ENCODE data around the gene ACP6.
A peak's percentile ranks its signal among the peaks of the same experiment; 100 is the strongest.

The ACP6 gene

GRCh38 chr1:147609358-147609757, 61.0 kb downstream of the ACP6 start:
- Histone ChIP-seq H3K27ac (no peak overlapping the region), H3K9me3 (ENCODE audit: severe bottlenecking) (no peaks in the 10 kb centered on the region), H3K36me3 (peaks cover 94% of the 10 kb centered on the region), H3K4me3 (ENCODE audit: low read depth, low read length) (no peak overlapping the region), H3K27me3 (ENCODE audit: insufficient read depth, low read depth, severe bottlenecking) (no peaks in the 10 kb centered on the region)
- DNase-seq, result no peak
- no peak for TF ChIP-seq CTCF (IDR thresholded peaks at IDR 0.05; ENCODE audit: low read depth, low read length)

- DNase-seq, result no peak
- TF ChIP-seq CTCF (IDR thresholded peaks at IDR 0.05; ENCODE audit: low read depth, low read length), result no peak
- no peak overlapping the region for H3K27ac ChIP-seq
- H3K36me3 ChIP-seq, result peaks cover 86% of the 10 kb centered on the region
- no peaks in the 10 kb centered on the region for H3K9me3 ChIP-seq (ENCODE audit: severe bottlenecking)
- no peak overlapping the region for H3K4me3 ChIP-seq (ENCODE audit: low read depth, low read length)
- H3K27me3 ChIP-seq (ENCODE audit: insufficient read depth, low read depth, severe bottlenecking), result no peaks in the 10 kb centered on the region
These were observed 61.7 kb downstream of the ACP6 start for GRCh38 chr1:147608596-147608995.

- DNase-seq, result no peak
- peaks cover 58% of the 10 kb centered on the region for H3K36me3 ChIP-seq
- no peak overlapping the region for H3K4me3 ChIP-seq (ENCODE audit: low read depth, low read length)
These were observed 64.7 kb downstream of the ACP6 start for GRCh38 chr1:147605591-147605990.

GRCh38 chr1:147603986-147604385, 66.3 kb downstream of the ACP6 start:
- Histone ChIP-seq H3K27ac (no peak overlapping the region), H3K9me3 (ENCODE audit: severe bottlenecking) (no peaks in the 10 kb centered on the region), H3K36me3 (peaks cover 46% of the 10 kb centered on the region), H3K4me3 (ENCODE audit: low read depth, low read length) (no peak overlapping the region), H3K27me3 (ENCODE audit: insufficient read depth, low read depth, severe bottlenecking) (no peaks in the 10 kb centered on the region)
- TF ChIP-seq CTCF (IDR thresholded peaks at IDR 0.05; ENCODE audit: low read depth, low read length), result no peak
- DNase-seq, result no peak

More at GRCh38 chr1:147605591-147605990, 64.7 kb downstream of the ACP6 start:
- no peak for TF ChIP-seq CTCF (IDR thresholded peaks at IDR 0.05; ENCODE audit: low read depth, low read length)
- Histone ChIP-seq H3K27me3 (ENCODE audit: insufficient read depth, low read depth, severe bottlenecking) (no peaks in the 10 kb centered on the region), H3K27ac (no peak overlapping the region), H3K9me3 (ENCODE audit: severe bottlenecking) (no peaks in the 10 kb centered on the region)

GRCh38 chr1:147600119-147601111, 69.9 kb downstream of the ACP6 start:
- Histone ChIP-seq H3K9me3 (ENCODE audit: severe bottlenecking) (no peaks in the 10 kb centered on the region), H3K27me3 (ENCODE audit: insufficient read depth, low read depth, severe bottlenecking) (no peaks in the 10 kb centered on the region), H3K4me3 (ENCODE audit: low read depth, low read length) (peak overlapping the region; percentile 53), H3K36me3 (peaks cover 13% of the 10 kb centered on the region), H3K27ac (peak overlapping the region; percentile 79)
- TF ChIP-seq CTCF (IDR thresholded peaks at IDR 0.05; ENCODE audit: low read depth, low read length), result peak; percentile 47
- peak; percentile 68 for DNase-seq

Measured in WERI-Rb-1 (cell line).